Measurements from ENCODE around the gene REC114.

REC114 gene

DNA sequence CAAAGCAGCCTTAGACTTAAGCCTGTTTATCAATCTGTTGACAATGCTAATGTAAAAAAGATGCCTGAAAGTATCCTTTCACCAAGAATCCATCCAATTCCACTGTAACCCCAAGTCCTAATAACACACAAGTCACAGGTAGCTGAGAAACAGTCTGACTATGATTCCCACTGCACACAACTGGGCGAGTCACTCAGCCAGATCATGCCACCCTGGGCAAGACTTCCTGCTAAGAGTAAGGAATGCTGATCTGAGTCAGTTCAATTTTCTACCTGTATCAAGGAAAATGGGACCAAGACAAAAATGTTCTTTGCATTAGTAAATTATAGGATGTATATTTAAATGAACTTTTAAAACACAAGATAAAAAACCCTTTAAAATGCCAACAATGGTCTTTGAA, 157.0 kb downstream of the REC114 start:
- TF ChIP-seq, protein P1, sequence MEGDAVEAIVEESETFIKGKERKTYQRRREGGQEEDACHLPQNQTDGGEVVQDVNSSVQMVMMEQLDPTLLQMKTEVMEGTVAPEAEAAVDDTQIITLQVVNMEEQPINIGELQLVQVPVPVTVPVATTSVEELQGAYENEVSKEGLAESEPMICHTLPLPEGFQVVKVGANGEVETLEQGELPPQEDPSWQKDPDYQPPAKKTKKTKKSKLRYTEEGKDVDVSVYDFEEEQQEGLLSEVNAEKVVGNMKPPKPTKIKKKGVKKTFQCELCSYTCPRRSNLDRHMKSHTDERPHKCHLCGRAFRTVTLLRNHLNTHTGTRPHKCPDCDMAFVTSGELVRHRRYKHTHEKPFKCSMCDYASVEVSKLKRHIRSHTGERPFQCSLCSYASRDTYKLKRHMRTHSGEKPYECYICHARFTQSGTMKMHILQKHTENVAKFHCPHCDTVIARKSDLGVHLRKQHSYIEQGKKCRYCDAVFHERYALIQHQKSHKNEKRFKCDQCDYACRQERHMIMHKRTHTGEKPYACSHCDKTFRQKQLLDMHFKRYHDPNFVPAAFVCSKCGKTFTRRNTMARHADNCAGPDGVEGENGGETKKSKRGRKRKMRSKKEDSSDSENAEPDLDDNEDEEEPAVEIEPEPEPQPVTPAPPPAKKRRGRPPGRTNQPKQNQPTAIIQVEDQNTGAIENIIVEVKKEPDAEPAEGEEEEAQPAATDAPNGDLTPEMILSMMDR (IDR thresholded peaks at IDR 0.05; ENCODE audit: control insufficient read depth, extremely low read depth, insufficient read depth): no peak
- DNase-seq (ENCODE audit: low read depth): no peak
- H3K4me3 ChIP-seq (ENCODE audit: low read depth, low read length): no peak overlapping the region

DNA sequence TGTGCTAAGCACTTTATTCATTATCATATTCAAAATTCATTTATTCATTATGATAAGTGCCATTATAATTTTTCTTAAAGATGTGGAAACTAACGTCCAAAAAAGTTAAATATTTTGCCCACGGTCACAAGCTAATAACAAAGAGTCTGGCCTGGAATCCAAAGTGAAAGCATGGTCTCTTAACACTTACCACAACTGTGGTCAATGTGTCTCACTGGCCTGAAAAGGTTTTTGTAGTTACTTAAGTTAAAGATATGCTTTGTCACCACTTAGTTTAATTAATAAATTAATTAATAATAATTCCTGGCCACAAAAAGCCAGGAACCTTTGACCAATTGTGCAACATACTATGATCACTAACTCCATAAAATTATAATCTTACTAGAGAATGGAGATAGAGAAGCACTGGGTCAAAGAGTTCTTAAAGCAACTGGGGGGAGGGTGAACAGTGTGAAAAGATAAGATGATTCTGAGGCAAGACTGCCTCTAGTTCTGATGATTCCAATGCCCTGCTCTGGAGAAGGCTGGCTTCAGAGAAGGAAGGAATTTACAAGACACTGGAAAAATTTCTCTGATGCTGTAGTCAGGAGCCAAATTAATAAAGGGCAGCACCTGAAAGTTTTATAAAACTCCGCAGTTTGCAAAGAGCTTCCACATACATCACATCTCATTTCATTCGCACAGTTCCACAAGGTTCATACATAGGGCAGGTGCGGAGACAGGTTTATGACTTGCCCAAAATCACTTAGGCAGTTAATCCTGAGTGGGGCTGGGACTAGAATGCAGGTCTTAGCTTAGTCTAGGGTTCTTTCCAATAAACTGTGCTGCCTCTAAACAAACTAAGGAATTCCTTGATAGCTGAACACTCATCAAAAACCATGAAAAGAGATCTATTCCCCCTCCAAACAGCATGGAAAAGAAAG, 157.7 kb downstream of the REC114 start:
- H3K4me3 ChIP-seq (ENCODE audit: low read depth, low read length): no peak overlapping the region
- DNase-seq (ENCODE audit: low read depth): no peak
- TF ChIP-seq, protein P1 (IDR thresholded peaks at IDR 0.05; ENCODE audit: control insufficient read depth, extremely low read depth, insufficient read depth): no peak

DNA sequence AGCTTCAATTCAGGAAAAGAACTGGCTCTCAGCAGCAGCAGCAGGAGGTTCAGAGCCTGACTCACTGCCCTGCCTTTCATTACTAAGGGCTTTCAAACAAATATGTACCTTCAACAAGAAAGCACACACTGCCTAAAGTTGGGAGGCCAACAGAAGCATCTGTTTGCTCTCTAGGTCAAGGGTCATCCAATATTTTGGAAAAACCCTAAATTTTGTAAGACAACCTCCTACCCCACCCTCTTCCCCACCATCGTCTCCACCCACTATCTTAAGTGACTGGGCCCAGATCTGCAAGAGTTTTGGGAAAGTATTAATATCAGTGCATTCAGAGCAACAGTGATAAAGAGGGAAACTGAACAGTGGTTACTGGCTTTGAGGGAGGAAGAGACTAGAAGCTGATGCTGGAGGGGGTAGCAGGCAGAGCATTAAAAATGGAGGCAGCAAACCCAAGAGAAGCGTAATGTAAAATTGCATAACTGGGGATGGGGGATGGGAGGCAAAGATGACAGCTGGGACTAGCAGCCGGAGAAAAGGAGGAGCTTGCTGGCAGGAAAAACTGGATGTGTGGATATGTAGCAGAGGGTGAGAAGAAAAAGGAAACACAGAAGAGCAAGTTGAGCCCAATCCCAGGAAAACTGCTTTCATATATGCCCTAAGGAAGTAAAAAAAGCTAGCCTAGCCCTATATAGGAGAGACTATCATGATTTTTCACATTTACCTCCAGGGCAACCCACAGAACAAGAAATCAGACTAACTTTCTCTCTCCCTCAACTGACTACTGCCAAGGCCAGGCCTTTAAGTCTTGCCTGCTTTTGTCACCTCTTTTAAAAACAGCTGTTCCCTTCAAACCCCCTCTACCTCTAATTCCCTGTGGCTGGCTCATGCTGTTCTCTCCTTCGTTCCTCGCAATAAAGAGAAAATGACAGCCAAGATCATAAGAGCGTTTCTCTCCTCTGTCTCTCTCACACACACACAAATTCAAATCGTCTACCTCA, 158.8 kb downstream of the REC114 start:
- peak; percentile 51 for DNase-seq (ENCODE audit: low read depth)
- TF ChIP-seq, protein P1 (IDR thresholded peaks at IDR 0.05; ENCODE audit: control insufficient read depth, extremely low read depth, insufficient read depth): no peak
- H3K4me3 ChIP-seq (ENCODE audit: low read depth, low read length): no peak overlapping the region

DNA sequence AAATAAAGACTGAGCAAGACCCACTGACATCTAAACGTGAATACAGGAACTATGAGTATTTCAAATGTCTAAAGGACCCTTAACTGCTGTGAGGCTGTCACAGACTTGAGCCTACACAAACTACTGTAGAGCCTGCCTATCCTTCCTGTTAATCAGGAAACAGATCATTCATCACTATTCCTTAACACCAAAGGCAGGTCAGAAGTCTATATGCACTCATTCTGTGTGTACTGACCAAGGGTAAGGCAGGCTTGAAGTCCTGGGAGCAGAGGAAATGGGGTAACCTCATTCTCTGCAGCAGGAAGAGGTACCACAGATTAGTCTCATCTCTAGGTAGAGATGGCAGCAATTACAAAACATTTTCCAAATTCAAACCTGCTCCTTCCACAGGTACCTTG, 159.5 kb downstream of the REC114 start:
- DNase-seq (ENCODE audit: low read depth): no peak
- TF ChIP-seq, protein P1 (IDR thresholded peaks at IDR 0.05; ENCODE audit: control insufficient read depth, extremely low read depth, insufficient read depth): no peak
- H3K4me3 ChIP-seq (ENCODE audit: low read depth, low read length): no peak overlapping the region

DNA sequence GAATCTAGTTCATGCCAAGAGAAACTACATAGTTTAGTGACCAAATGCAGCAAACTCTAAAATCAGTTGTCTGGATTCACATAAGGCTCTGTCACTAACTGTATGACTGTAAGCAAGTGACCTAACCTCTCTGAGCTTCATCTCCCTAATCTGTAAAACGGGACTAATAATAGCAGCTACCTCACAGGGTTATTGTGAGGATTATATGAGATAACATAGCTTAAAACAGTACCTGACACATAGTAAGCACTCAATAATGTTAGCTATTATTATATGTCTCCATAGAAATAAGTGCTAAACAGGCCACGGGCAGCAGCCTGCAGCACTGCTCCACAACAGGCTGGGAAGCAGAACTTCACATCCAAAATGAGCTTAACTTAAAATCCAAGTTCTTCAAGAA, 160.0 kb downstream of the REC114 start:
- no peak overlapping the region for H3K4me3 ChIP-seq (ENCODE audit: low read depth, low read length)
- no peak for DNase-seq (ENCODE audit: low read depth)
- TF ChIP-seq, protein P1 (IDR thresholded peaks at IDR 0.05; ENCODE audit: control insufficient read depth, extremely low read depth, insufficient read depth): no peak

DNA sequence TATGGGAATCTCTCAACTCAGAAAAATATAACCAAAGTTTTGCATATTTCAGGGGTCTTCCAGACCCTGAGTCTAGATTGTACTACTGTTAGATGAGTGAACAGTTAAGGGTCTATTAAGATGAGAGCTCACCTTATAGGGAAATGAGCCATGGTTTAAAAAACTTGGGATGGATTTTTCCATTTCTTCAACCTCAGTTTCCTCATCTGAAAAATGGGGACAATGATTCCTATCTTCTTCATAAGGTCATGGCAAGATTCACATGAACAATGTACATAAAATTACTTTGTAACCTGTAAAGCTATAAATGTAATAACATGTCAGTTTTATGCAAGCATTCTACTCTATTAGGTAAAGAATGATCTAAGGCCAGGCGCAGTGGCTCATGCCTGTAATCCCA, 161.5 kb downstream of the REC114 start:
- no peak overlapping the region for H3K4me3 ChIP-seq (ENCODE audit: low read depth, low read length)
- TF ChIP-seq, protein P1 (IDR thresholded peaks at IDR 0.05; ENCODE audit: control insufficient read depth, extremely low read depth, insufficient read depth): no peak
- DNase-seq (ENCODE audit: low read depth): no peak
